HepG2 (cell line): ENCODE data around the gene CCNB1. TPM values are rescaled to one million over a fixed set of nuclear protein-coding genes. Genes with fewer than 3 reads are reported as not detected.
A peak's percentile ranks its signal among the peaks of the same experiment; 100 is the strongest.
"Not testable (repeated sequence)": the region's sequence is repeated elsewhere in the genome, so short reads cannot be mapped to it uniquely, and the experiment has no call there.

Experiments used
- ATAC-seq: fragments of 200-7000 bp; cut with Tn5 transposase; 3 replicates; pipeline ENCODE4 v1.9.1; 2020; ENCODE audit warnings: mild to moderate bottlenecking, moderate library complexity
- BruUV-seq: library from RNA; stranded (reverse); fragments of 400-500 nt; replicated peaks from 2 replicates; lab custom pipeline; 2021; lab: Mats Ljungman, UMichigan
- CTCF ChIA-PET: fragments of 300-600 bp; formaldehyde crosslinking; extraction: SDS; loops from one replicate; lab custom pipeline; 2021; ENCODE audit warnings: low total read pairs, inconsistent platforms, low intra/inter-chr PET ratio; lab: Yijun Ruan, JAX
- POLR2A ChIA-PET: fragments of 350-600 bp; sonication (Branson Sonifier 250); formaldehyde crosslinking; loops from one replicate; lab custom pipeline; 2020; ENCODE audit warnings: antibody characterized with exemption, inconsistent platforms; lab: Yijun Ruan, JAX
- DNase-seq: peaks from one replicate; pipeline ENCODE4 v3.0.0-alpha.2; 2015; ENCODE audit warnings: low spot score
- FAIRE-seq: peaks from 3 replicates; lab custom pipeline; 2011; peaks lifted over from hg19 to GRCh38; lab: Jason Lieb, UNC
- H2AFZ ChIP-seq: one replicate; pipeline ENCODE4 v1.6.1; 2011; ENCODE audit warnings: low read length, inconsistent platforms
- H3K27ac ChIP-seq: fragments of 300-600 bp; 3 replicates; pipeline ENCODE4 v1.8.0; 2011; ENCODE audit warnings: mixed run types, mild to moderate bottlenecking, mixed read lengths, low read length, inconsistent platforms; ENCODE audit not compliant: insufficient read depth; ENCODE audit errors: extremely low read length
- H3K27me3 ChIP-seq, 2 experiments: fragments of 200-600 bp in 1 of 2; 2 replicates in 1 of 2; 3 replicates in 1 of 2; pipeline versions ENCODE4 v1.6.0 to v1.8.0; 2011; ENCODE audit warnings: low read length in 2 of 2, mild to moderate bottlenecking in 2 of 2, moderate library complexity in 2 of 2, inconsistent platforms in 1 of 2; ENCODE audit not compliant: insufficient read depth in 2 of 2, control insufficient read depth in 1 of 2
- H3K36me3 ChIP-seq, 2 experiments: fragments of 200-600 bp in 1 of 2; replicated peaks in 1 of 2; 2 replicates in 1 of 2; 3 replicates in 1 of 2; pipeline versions ENCODE4 v1.5.1 to v1.8.0; 2011; ENCODE audit warnings: low read length in 2 of 2, inconsistent platforms in 1 of 2; ENCODE audit not compliant: insufficient read depth in 2 of 2, control insufficient read depth in 1 of 2
- H3K4me1 ChIP-seq: 2 replicates; pipeline ENCODE4 v1.5.1; 2012; ENCODE audit warnings: low read length, inconsistent platforms; ENCODE audit not compliant: insufficient read depth
- H3K4me2 ChIP-seq: 2 replicates; pipeline ENCODE4 v1.6.0; 2011; ENCODE audit warnings: low read depth, low read length, inconsistent platforms
- H3K4me3 ChIP-seq, 3 experiments: fragments of 200-600 bp in 1 of 3; sonication (generic), shearing (Covaris generic) in 1 of 3; replicated peaks in 1 of 3; 2 replicates each; pipeline ENCODE4 v1.5.1; 2011 to 2016; ENCODE audit warnings: low read length in 3 of 3, inconsistent platforms in 2 of 3, low read depth in 2 of 3, mild to moderate bottlenecking in 2 of 3, control low read depth in 1 of 3, mixed read lengths in 1 of 3; ENCODE audit not compliant: insufficient read depth in 1 of 3
- H3K79me2 ChIP-seq: one replicate; pipeline ENCODE4 v1.6.1; 2011; ENCODE audit warnings: low read length, inconsistent platforms; ENCODE audit not compliant: insufficient read depth
- H3K9ac ChIP-seq: 2 replicates; pipeline ENCODE4 v1.6.0; 2011; ENCODE audit warnings: mild to moderate bottlenecking, low read depth, low read length, inconsistent platforms; ENCODE audit not compliant: insufficient read depth
- H3K9me3 ChIP-seq: 2 replicates; pipeline ENCODE4 v1.5.1; 2012; ENCODE audit warnings: mild to moderate bottlenecking, low read length
- H4K20me1 ChIP-seq: 2 replicates; pipeline ENCODE4 v1.6.0; 2011; ENCODE audit warnings: inconsistent platforms, mild to moderate bottlenecking, low read length, moderate library complexity; ENCODE audit not compliant: insufficient read depth
- MAFF ChIP-seq: IDR thresholded peaks from 2 replicates; pipeline ENCODE4 v1.6.1; 2011; ENCODE audit warnings: low read depth, low read length, improper control_type of control experiment
- MAFK ChIP-seq, 2 experiments: IDR thresholded peaks in 1 of 2; conservative IDR thresholded peaks in 1 of 2; 2 replicates each; pipeline ENCODE4 v1.6.1; 2011; ENCODE audit warnings: improper control_type of control experiment in 2 of 2, low read length in 2 of 2
- ZNF775 ChIP-seq: sonication (generic); formaldehyde crosslinking; IDR thresholded peaks from 2 replicates; pipeline ENCODE4 v1.4.0; 2020; ENCODE audit warnings: missing genetic modification reagents, mild to moderate bottlenecking, moderate library complexity, borderline replicate concordance
- WGBS: methylation state at CpG from one replicate; pipeline ENCODE4 v1.1.6; 2017; ENCODE audit warnings: low lambda C conversion rate; 5-methylcytosine and 5-hydroxymethylcytosine counted together
- in situ Hi-C: cut with HindIII; loops from 2 replicates; pipeline ENCODE4 v1.10.0; 2017; ENCODE audit warnings: low pct_unique_long_range_greater_than_20kb; ENCODE audit not compliant: extremely low pct_ligation_motif_present
- intact Hi-C: fragments of 100-400 bp; cut with micrococcal nuclease; formaldehyde crosslinking; loops from one replicate; pipeline ENCODE4 v1.10.0; 2022; ENCODE audit not compliant: unreplicated experiment
- polyA plus RNA-seq, 8 experiments: library from polyadenylated mRNA; depleted of rRNA in 3 of 8; stranded (reverse) in 7 of 8; unstranded in 1 of 8; fragments of >200 nt; fragmentation: Illumina TruSeq in 4 of 8; extraction: Trizol in 4 of 8; gene quantifications; 2 replicates each; pipeline versions ENCODE4 v1.2.1 to v1.2.3, GENCODE V29; 2011 to 2016; ENCODE audit warnings: low read depth in 4 of 8, missing spikeins in 1 of 8, mixed read lengths in 1 of 8; ENCODE audit not compliant: insufficient read depth in 1 of 8
- total RNA-seq, 5 experiments: library from RNA; depleted of rRNA; stranded (reverse); fragments of >200 nt; fragmentation: Illumina TruSeq; extraction: Trizol; gene quantifications; 2 replicates each; pipeline ENCODE4 v1.2.3, GENCODE V29; 2016; ENCODE audit warnings: low read depth in 1 of 5

Gene CCNB1
- total and polyA plus RNA-seq, 2 of the 13 experiments (the other 11 are each of a cell fraction or from before 2014, with no cell fraction given) = 82.3 to 316 TPM

- H3K27ac ChIP-seq = no peak overlapping the region
- ATAC-seq (no peak), DNase-seq (no peak), FAIRE-seq (no peak)
- in situ Hi-C loops = no loop called here
- no peak overlapping the region for H3K4me3 ChIP-seq
- H3K79me2 ChIP-seq = no peaks in the 10 kb centered on the region
- WGBS = 62% methylated on average over 1 of the region's 1 CpG
- BruUV-seq = no TSS peak
- CTCF ChIA-PET = no interaction called here
- peaks cover 4% of the 10 kb centered on the region; the same call in 1 of the 2 replicates for H3K9me3 ChIP-seq
- POLR2A ChIA-PET = no interaction called here
- no peaks in the 10 kb centered on the region for H3K27me3 ChIP-seq
- H4K20me1 ChIP-seq = no peaks in the 10 kb centered on the region
- H3K36me3 ChIP-seq = no peaks in the 10 kb centered on the region
- no peak overlapping the region for H3K4me2 ChIP-seq
- H3K4me1 ChIP-seq = no peaks in the 10 kb centered on the region
- no peak for TF ChIP-seq ZNF775
- H3K9ac ChIP-seq = no peak overlapping the region
- no peak overlapping the region for H2AFZ ChIP-seq
- intact Hi-C loops = no loop called here
Observed at GRCh38 chr5:69138766-69139165, 28.2 kb upstream of the CCNB1 start.

- H3K27me3 ChIP-seq, CTCF ChIA-PET, intact Hi-C loops, H3K4me2 ChIP-seq, FAIRE-seq, H3K9me3 ChIP-seq, H3K79me2 ChIP-seq, BruUV-seq, ATAC-seq, in situ Hi-C loops, H3K4me1 ChIP-seq, H3K9ac ChIP-seq, POLR2A ChIA-PET, H3K36me3 ChIP-seq, H2AFZ ChIP-seq, H3K27ac ChIP-seq, H3K4me3 ChIP-seq, H4K20me1 ChIP-seq, DNase-seq: not testable (repeated sequence)
- TF ChIP-seq MAFK (conservative IDR thresholded peaks at IDR 0.05 in 1 of 2, IDR thresholded peaks at IDR 0.05 in 1 of 2; ENCODE audit: low read length in 2 of 2) (peak; percentile 33 to 77; a peak in 3 of 4 replicates), MAFF (peak; percentile 58)
- WGBS = 50% methylated on average over 4 of the region's 4 CpGs
Observed at GRCh38 chr5:69140239-69140638, 26.7 kb upstream of the CCNB1 start.
